Subcutaneous adipose tissue (tissue), 4 donors: ENCODE results near the gene SNX25. TPM values are rescaled to one million over a fixed set of nuclear protein-coding genes. Genes with fewer than 3 reads are reported as not detected.

Experiments used
- total RNA-seq, 4 donors: library from RNA; depleted of rRNA; stranded (reverse); fragments of >200 nt; gene quantifications; one replicate each; pipeline ENCODE4 v1.1.0, GENCODE V29; 2016
- TF ChIP-seq, protein P1 (sequence below): fragments of 450-650 bp; IDR thresholded peaks from one replicate; pipeline ENCODE4 v1.5.1; 2016; ENCODE audit warnings: low read depth, mild to moderate bottlenecking, control low read depth, antibody characterized with exemption, moderate library complexity

Gene SNX25
- total RNA-seq, 4 donors from 2014 or later: 10.2 to 24.1 (median 14.0) TPM

GRCh38 chr4:185186769-185187168, 22.6 kb upstream of the SNX25 start:
- TF ChIP-seq, protein P1, sequence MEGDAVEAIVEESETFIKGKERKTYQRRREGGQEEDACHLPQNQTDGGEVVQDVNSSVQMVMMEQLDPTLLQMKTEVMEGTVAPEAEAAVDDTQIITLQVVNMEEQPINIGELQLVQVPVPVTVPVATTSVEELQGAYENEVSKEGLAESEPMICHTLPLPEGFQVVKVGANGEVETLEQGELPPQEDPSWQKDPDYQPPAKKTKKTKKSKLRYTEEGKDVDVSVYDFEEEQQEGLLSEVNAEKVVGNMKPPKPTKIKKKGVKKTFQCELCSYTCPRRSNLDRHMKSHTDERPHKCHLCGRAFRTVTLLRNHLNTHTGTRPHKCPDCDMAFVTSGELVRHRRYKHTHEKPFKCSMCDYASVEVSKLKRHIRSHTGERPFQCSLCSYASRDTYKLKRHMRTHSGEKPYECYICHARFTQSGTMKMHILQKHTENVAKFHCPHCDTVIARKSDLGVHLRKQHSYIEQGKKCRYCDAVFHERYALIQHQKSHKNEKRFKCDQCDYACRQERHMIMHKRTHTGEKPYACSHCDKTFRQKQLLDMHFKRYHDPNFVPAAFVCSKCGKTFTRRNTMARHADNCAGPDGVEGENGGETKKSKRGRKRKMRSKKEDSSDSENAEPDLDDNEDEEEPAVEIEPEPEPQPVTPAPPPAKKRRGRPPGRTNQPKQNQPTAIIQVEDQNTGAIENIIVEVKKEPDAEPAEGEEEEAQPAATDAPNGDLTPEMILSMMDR: no peak

GRCh38 chr4:185189606-185190305, 19.6 kb upstream of the SNX25 start:
- TF ChIP-seq, protein P1: no peak

GRCh38 chr4:185190306-185190856, 19.0 kb upstream of the SNX25 start:
- TF ChIP-seq, protein P1: no peak

DNA sequence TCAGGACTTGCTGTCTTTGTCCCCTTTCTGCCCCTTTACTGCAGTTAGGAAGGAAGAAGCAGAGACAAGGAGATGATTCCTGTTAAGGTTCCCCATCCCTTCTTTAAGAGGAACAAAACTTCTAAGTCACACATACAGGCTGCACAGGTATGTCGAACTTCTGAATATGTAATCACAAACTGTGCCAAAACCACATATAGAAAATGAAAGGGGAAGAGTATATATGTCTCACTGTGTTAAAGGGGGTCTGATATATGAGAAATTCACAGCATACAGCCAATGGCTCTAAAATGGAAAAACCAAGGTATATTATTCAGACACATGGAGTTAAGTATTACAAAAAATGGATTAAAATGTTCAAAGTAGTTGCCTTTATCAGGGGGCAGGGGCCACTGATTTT, 17.3 kb upstream of the SNX25 start:
- TF ChIP-seq, protein P1: no peak

- TF ChIP-seq, protein P1: no peak
Observed at GRCh38 chr4:185194924-185195888, 14.2 kb upstream of the SNX25 start.

DNA sequence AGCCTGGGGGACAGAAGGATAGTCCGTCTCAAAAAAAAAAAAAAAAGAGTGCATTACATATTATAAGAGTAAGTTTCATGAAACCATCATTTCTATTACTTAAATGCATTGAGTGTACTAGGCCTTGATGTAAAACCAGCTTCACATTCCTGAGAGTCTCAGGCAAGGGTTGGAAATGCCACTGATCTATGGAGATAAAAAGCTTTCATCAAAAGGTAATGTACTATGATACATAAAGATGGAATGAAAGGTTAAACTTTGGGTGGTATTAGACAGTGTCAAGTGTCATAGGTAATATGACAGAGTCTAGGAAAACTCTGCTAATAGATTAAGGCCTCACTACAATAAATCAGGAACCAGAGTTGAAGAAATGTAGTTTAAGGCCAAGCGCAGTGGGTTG, 13.0 kb upstream of the SNX25 start:
- TF ChIP-seq, protein P1: no peak
